NCI-H446 treated with DMSO at 0.1 percent for 48 hours (cell line): ENCODE data around the gene PTP4A2.

Experiments
- DNase-seq: peaks from one replicate; lab custom pipeline; 2025; lab: John Stamatoyannopoulos, UW

Gene PTP4A2

DNA sequence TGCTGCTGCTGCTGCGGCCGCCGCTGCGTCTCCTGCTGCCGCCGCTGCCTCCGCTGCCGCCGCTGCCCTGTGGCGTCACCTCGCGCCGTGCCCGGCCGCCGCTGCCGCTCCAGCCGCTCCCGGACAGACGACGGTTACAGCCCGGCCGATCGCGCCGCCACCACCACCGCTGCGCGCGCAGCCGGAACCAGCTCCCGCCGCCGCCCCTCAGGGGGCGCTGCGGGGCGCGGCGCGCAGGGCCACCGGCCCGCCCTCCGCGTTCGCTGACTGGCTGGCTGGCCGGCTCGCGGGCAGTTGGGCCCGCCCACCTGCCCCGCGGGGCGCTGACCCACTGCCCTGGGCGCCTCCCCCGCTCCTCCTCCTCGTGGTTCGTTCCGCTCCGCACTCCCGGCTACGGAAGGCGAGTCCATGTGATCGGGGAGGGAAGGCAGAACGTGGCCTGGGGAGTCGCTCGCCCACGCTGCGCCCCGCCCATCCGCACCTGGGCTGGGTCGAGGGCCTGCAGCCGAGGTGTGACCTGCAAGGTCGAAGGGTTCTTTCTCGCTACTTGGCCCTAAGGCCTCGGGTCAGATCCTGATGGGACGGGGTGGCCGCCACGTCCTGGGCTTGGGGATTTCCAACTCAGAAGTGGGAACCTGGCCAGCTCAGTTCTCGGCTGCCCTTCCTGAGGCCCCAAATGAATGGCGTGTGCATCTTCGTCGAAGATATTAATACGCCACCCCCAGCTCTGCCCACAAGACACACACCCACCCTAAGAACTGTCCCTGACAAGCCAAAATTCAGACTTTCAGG, at the start of gene PTP4A2:
TSS of gene PTP4A2 (minus strand) at position 185 of the 792 bp plus-strand sequence. CDS start 19,303 bp downstream, outside the sequence.
- DNase-seq = peak; percentile 84

DNA sequence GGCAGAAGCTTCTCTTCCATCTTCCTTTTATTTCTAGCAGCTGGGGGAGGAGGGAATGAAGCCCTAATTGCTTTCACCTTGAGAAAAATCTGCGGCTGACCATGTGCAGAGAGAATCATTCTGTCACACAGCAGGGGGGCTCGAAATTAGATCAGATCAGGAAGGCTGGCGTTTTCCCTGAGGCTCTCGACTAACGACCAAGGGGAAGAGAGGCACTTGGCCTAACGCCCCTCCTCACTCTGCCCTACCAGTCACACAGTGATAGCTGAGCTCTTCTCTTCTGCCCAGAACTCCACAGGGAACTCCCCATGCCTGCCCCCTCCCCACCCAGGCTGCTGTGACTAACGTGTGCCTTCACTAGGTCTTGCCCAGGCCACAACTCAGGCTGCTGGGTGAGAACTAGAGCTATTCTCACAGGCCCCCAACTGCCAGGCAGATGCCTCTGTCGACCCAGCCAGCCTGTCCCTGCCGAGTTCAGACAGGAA, 49.0 kb upstream of the PTP4A2 start:
- no peak for DNase-seq

DNA sequence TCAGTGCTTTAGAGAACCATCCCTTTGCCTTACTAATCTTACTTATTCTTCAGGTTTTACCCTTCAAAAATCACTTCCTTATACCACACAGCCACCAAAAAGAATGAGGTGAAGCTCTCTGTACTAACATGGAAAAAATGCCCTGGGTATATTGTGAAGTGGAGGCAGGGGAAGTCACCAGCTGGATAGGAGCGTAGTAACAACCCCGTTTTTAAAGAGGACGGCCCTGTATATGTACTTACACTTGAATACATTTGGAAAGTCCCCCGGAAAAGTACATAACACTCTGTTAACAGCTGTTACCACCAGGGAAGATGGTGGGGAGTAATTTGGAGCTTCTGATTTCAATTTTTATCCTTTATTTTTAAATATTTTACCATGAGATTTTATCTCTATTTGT, 47.3 kb upstream of the PTP4A2 start:
- DNase-seq = no peak

DNA sequence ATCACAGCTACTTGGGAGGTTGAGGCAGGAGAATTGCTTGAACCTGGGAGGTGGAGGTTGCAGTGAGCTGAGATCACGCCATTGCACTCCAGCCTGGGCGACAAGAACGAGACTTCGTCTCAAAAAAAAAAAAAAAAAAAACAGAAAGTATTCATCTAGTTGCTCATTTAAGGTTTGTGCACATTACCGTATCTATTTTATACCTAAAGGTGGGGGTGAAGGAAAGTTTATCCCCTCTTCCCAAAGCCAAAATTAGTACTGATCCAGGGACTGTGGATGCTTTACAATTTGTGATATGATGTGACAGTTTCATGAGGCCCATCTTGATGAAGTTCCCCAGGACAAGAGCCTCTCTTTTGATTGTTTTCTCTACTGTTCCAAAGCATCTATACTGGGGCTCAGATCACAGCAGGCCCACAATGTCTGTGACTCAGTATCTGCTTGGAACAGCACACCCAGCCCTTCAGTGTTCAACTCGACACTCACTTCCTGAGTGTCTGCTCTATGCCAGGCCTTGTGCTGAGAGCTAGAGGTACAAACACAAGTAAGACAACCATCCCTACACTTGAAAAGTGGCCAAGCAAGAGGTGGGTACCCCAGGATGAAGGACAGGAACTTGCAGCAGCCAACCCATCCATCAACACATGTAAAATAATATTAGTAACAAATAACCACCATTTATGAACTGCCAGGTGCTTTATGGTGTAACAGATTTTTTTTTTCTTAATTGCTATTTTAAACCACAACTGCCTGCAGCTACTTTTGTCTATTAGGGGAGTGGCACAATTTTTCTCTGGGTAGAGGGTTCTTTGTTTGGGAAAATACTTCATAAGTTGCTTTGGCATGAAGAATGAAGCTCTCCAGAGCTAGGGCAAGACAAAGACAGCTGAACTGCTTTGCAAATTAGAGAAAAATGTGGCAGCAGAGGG, 46.5 kb upstream of the PTP4A2 start:
- DNase-seq = no peak

DNA sequence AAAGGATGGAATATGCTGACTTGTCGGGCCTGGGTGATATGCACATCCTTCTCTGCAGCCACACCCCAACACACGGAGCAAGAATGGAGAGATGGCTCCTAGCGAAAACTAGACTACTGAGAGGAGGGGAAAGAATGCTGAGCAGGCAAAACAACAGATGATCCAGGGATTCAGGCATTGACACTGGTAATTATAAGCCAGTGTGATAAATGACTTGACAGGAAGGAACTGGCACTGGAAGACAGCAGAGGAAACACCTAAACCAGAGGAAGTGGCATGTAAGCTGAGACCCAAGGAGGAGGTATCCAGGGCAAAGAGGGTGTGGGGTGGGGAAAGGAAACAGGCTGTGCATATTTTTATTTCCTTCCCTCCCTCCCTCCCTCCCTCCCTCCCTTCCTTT, 43.8 kb upstream of the PTP4A2 start:
- no peak for DNase-seq

DNA sequence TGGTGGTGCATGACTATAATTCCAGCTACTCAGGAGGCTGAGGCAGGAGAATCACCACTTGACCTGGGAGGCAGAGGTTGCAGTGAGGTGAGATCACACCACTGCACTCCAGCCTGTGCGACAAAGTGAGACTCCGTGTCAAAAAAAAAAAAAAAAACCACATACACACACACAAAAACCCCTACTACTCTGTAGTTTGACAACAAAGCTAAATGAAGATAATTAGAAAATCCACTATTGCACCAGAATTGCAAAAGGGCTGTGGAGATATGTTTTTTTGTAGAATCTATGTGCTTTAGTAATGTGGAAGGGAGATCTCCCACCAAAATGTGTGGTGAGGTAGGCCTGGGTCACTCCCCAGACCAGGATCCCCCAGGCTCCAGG, 43.3 kb upstream of the PTP4A2 start:
- DNase-seq = no peak

DNA sequence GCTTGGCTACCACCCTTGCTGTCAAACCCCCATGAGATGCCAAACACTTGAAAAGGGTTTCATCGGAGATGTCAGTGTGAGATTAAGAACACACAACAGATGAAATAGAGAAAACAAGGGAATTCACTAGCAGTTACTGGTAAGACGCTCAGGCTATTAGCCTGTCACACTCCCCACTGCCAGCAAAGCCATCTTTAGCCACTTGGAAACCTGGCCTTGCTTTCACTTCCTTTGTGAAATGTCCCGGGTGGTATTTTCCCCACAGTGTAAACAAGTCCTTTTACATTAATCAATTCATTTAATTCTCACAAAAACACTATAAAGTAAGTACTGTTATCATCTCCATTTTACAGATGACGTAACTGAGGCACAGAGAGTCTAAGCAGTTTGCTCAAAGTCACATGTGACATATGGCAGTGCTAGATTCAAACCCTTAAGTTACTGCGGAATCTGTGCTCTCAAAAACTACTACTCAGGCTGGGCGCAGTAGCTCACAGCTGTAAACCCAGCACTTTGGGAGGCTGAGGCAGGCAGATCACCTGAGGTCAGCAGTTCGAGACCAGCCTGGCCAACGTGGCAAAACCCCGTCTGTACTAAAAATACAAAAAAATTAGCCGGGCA, 42.8 kb upstream of the PTP4A2 start:
- no peak for DNase-seq

DNA sequence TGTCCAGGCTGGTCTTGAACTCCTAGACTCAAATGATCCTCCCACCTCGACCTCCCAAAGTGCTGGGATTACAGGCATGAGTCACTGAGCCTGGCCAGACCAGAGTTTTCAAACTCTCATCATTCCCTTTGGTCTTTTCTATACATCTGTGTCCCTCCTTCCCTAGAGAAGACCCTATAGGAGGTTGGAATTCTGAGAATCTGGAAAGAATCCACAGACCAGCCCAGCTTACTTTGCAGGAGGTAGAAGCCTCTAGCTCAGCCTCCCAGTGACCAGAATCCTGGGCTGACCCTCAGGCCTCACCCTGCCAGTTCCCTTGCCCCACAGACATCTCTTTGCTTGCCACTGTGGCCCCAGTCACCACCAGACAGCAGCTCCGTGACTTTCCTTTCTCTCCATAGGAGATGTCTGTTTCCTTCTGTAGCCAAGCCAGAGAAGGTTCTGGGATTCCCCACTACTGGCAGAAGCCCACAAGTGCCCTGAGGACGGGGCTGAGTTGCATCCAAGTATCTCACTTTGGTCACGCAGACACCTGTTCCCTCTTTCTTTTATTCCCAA, 40.8 kb upstream of the PTP4A2 start:
- no peak for DNase-seq

DNA sequence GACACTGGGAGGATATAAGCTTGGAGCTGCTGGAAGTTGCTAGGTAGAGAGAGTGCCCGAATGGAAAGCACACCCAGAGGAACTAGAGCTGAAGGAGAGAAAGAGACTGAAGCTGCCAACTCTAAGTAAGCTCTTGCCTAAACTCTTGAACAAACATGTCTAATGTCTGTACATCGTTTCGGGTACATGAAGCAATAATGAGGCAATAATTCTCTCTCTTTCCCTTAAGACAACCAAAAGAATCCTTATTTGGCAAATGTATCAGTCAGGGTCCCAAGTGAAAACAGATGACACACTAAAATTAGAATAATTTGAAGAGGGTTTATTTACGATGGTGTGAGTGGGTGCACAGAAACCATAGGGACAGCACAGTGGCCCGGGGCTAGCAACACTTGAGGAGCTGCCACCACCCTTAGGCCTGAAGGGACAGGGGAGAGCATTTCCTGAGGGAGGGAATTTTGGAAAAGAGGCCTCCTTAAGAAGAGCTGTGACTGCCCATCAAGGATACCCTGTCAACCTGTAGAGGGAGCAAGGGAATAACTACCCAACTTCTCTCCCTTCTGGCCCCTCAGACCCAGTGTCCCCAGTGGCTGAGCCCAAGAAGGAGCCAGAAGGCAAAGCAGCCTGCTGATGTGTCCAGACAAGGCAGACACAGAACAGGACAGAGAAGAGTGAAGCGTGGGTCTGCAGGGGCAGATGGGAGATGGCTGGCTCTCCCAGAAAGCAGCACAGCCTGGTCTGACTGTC, 39.4 kb upstream of the PTP4A2 start:
- no peak for DNase-seq

DNA sequence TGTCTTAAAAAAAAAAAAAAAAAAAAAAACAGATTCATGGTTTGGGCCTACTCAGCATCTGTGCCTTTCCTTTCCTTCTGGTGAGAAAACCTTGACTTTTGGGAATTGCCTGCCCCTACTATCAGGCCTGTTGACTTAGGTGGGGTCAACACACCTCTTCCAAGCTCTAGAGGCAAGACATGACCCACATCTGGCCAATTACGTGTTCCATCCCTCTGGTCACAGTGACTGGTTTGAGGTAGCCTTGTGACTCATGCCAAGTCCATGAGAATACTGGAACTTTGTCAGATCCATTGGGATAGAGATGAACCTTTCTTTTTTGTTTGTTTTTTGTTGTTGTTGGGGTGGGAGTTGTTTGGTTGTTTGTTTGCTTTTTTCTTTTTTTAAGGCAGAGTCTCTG, 38.2 kb upstream of the PTP4A2 start:
- DNase-seq = no peak

DNA sequence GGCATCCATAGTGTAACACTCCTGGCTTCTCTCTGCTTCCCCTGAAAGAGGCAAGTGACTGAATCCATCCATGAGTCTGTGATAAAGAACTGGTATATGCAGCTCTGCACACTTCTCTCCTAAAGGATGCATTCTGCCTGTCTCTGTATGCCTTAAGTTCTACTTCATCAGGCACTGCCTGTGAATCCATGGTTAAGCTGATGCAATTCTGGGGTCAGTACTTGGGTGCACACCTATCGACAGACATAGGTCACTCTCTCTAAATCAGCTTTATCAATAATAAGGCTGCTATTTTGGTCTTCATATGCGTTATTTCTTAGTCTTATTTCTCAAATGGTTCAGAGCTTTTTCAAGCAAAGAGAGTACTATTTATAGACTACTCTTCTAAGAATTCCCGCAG, 32.7 kb upstream of the PTP4A2 start:
- DNase-seq = no peak

DNA sequence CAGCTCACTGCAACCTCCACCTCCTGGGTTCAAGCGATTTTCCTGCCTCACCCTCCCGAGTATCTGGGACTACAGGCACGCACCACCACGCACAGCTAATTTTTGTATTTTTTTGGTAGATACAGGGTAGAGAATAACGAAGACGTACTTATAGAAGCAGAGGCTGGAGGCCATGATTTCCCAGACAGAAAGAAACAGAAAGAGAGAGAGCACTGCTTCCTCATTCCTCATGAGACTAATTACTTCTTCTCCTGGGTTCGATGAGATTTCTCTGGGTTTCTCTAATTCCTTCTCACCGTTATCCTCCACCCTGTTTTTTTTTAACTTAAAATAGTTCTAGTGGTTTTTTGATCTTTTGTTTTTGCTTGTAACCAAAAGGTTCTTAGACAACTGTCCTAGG, 23.4 kb upstream of the PTP4A2 start:
- DNase-seq = no peak

DNA sequence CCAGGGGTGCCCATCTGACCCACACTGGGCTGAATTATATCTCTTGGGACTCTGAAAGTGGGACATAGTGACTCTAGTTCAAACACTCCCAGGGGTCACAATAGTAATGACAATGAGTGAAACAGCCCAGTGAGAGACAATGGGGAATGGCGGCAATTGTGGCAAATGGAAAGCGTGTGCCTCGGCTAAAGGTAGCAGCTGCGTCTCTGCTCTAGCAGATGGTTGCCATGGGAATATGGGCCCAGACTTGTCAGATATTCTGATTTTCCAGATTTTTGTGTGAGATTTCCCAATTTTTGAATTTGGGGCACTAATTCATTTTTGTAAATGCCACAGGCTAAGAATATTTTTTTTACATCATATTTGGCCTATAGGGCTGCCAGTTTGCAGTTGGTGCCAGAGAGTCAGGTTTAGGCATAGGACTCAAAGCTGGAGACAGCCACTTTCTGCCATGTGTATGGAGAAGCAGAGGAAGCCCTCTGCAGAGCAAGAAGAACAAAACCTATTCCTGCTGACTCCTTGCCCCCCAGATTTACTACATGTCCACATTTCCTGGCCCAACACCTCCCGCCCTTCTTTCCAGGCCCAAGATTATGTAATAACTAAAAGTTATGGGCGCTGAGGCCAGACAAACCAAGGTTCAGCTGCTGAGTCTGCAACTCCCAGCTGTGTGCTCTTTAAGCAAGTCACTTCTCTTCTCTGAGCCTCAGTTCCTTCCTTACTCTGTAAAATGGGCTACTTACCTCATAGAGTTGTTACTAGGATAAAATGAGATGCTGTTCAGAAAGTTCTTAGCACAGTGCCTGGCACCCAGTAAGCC, 21.6 kb upstream of the PTP4A2 start:
- DNase-seq = no peak

DNA sequence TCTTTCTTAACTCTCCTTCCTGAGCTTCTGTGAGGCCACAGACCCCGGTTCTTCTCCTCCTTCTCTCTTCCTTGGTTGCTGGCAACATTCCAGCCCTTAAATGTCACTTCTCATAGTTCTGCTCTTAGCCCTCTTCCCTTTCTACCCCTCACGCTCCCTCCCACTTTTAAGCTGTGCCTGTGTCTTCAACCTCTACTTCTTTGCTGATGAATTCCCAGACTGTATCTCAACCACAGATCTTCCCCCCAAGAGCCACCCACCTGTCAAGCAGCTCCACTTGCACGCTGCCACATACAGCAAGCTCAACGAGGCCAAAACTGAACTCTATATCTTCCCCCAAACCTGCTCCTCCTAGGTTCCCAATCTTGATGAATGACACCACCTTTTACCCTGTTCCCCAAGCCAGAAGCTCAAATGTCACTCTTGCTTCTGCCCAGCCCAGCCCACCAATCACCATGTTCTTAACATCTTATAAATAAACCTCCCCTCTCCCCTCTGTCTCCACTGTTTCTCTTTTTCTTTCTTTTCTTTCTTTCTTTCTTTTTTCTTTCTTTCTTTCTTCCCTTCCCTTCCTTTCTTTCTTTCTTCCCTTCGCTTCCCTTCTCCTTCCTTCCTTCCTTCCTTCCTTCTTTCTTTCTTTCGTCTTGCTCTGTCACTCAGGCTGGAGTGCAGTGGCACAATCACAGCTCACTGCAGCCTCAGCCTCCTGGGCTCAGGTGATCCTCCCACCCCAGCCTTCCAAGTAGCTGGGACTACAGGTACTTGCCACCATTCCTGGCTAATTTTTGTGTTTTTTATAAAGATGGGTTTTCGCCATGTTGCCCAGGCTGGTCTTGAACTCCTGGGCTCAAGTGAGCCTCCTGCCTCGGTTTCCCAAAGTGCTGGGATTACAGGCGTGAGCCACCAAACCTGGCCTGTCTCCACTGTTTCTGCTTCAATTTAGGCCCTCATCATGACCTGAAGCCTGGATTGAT, 19.8 kb upstream of the PTP4A2 start:
- DNase-seq = no peak

DNA sequence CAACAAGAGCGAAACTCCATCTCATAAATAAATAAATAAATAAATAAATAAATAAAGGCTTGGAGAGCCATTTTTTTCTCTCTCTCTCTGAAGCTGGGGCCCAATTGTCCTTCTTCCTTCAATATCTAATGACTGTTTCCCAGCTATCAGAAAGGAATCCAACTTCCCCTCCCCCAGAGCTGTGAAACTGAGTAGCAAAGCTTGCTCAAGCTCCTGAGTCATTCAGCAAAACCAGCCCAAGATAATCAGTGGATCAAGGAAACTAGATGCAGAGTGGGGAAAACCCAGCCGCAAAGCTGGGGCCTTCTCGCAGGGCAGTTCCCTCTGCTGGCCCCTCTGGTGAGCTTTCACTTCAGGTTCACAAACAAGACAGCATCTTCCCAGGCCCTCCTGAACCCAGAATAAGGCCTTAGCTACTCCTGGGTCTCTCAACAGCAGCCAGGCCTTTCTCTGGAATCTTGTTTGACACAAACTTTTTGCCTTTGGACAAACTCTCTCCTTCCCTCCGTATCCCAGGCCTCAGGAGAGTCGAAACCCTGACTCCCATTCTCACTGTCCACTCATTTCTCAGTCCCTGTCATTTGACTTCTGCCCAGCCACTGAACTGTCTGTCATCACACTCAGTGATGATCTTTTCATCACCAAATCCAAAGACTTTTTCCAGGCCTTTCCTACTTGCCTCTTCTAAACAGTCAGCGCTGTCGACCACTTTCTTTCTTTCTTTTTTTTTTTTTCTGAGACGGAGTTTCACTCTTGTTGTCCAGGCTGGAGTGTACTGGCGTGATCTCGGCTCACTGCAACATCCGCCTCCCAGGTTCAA, 18.0 kb upstream of the PTP4A2 start:
- no peak for DNase-seq

DNA sequence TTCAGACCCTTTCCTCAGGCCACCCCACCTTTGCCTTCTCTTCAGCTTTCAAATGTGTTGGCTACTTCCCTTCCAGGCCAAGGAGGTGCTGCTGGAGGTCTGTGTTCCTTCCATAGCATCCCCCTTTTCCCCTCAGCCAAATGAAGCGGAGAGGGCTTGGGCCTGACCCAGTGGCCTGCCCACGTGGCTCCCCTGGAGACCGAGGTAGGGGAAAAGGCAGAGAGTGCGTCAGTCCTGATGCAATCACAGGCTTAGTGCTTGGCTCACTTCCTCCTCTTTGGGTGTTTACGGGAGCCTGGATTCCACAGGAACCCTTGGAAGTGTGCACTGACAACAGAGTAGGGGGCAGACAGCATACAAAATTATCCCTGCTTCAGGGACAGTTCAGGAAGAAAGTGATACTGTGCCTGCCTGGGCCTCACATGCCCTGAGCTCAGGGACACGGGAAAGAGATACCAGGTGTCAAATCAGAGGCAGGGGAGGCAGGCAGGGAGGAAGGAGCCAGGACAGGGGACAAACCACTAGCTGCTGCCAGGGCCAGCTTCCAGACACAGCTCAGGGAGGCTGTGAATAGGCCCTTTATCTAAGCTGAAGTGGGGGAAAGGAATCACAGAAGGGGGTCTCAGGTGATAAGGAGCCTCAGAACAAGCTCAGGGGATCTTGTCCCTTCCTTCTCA, 16.6 kb upstream of the PTP4A2 start:
- no peak for DNase-seq

DNA sequence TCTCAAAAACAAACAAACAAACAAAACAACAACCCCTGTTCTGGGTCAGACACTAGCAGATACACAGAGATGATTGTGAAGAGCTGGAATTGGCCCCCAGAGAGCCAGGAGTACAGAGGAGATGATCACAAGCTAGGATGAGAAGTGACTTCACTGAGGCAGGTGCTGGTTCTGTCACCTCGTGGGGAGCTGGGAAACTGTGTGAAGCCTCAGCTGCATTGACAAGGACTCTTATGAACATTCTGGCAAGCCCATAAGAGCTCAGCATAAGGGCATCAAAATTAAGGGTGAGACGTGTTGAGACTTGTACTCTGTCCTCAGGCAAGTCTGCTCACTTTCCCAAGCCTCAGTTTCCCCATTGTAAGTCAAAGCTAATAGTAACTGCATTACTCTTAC, 14.7 kb upstream of the PTP4A2 start:
- no peak for DNase-seq

DNA sequence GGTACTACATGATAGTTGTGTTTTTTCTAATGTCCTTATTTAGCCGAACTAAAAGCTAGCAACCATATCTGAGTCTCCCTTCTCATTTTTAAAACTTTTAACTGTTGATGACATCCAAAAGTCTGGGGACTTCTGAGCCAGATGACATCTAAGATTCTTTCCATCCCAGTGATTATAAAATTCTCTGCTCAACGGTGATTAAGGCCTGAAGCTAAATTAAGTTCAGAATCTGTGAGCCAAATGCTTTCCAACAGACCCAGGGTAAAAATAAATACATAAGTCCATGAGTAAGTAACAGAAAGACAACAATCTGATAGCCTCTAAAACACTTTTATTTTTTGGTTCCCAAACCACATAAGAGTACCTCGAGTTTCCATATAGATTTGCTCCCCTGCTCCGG, 13.1 kb upstream of the PTP4A2 start:
- no peak for DNase-seq
